ENCODE data around the gene TBC1D4. TPM values are rescaled to one million over a fixed set of nuclear protein-coding genes. Genes with fewer than 3 reads are reported as not detected.

The TBC1D4 gene
- total RNA-seq, 1 donor from 2014 or later: 25.6 TPM

DNA sequence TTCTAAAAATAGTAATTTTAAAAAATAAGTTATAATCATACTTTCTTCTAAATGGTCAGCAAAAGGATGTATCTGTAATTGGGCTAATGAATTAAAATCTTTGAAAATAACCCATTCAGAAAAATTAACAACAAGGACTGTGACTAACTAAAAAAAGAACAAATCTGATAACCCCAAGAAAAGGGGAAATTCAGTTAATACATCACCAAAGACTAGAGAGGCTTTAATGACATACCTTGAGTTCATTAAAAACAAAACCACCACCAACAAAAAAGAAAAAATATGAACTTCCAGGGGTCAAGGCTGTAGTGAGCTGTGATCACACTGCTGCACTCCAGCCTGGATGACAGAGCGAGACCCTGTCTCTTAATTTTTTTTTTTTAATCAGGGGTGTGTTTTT is 121.8 kb downstream of the TBC1D4 start:
- Histone ChIP-seq H3K27ac (ENCODE audit: low read depth, low read length) (peak overlapping the region; percentile 96), H3K79me2 (ENCODE audit: insufficient read depth, low read length) (peaks cover 27% of the 10 kb centered on the region), H4K20me1 (ENCODE audit: insufficient read depth, low read length) (no peaks in the 10 kb centered on the region), H3K4me3 (ENCODE audit: insufficient read depth, low read depth, low read length) (no peak overlapping the region), H3K36me3 (ENCODE audit: insufficient read depth, low read length) (no peaks in the 10 kb centered on the region), H2AFZ (ENCODE audit: low read depth, low read length) (no peak overlapping the region), H3K9me3 (ENCODE audit: insufficient read depth, low read depth, low read length) (no peaks in the 10 kb centered on the region), H3K9ac (ENCODE audit: low read length) (peak overlapping the region; percentile 4), H3K4me2 (ENCODE audit: low read length) (no peak overlapping the region), H3K27me3 (ENCODE audit: insufficient read depth, low read length) (no peaks in the 10 kb centered on the region), H3K4me1 (ENCODE audit: insufficient read depth, low read length) (peaks cover 56% of the 10 kb centered on the region)
- peaks cover 60% of the 10 kb centered on the region for H3K4me1 Mint-ChIP-seq (ENCODE audit: low read depth, unreplicated experiment)
- DNase-seq (ENCODE audit: low read depth) (no peak), FAIRE-seq (no peak)
- no peaks in the 10 kb centered on the region for H3K27me3 Mint-ChIP-seq (ENCODE audit: low read depth, unreplicated experiment)
- TF ChIP-seq, protein P1, sequence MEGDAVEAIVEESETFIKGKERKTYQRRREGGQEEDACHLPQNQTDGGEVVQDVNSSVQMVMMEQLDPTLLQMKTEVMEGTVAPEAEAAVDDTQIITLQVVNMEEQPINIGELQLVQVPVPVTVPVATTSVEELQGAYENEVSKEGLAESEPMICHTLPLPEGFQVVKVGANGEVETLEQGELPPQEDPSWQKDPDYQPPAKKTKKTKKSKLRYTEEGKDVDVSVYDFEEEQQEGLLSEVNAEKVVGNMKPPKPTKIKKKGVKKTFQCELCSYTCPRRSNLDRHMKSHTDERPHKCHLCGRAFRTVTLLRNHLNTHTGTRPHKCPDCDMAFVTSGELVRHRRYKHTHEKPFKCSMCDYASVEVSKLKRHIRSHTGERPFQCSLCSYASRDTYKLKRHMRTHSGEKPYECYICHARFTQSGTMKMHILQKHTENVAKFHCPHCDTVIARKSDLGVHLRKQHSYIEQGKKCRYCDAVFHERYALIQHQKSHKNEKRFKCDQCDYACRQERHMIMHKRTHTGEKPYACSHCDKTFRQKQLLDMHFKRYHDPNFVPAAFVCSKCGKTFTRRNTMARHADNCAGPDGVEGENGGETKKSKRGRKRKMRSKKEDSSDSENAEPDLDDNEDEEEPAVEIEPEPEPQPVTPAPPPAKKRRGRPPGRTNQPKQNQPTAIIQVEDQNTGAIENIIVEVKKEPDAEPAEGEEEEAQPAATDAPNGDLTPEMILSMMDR (IDR thresholded peaks at IDR 0.05; ENCODE audit: insufficient read depth, low read depth, low read length): no peak
- no peak for TF ChIP-seq EZH2 (IDR thresholded peaks at IDR 0.05; ENCODE audit: insufficient read depth, low read length)
- H3K9me3 Mint-ChIP-seq (ENCODE audit: unreplicated experiment): no peaks in the 10 kb centered on the region
- no peak overlapping the region for H3K4me3 Mint-ChIP-seq (ENCODE audit: unreplicated experiment)
- H3K27ac Mint-ChIP-seq (ENCODE audit: unreplicated experiment): peak overlapping the region; percentile 81
- H3K36me3 Mint-ChIP-seq (ENCODE audit: low read depth, unreplicated experiment): peaks cover under 1% of the 10 kb centered on the region

GRCh38 chr13:75359266-75359665 is 122.7 kb downstream of the TBC1D4 start:
- Histone ChIP-seq H3K27ac (ENCODE audit: low read depth, low read length) (peak overlapping the region; percentile 96), H3K4me2 (ENCODE audit: low read length) (peak overlapping the region; percentile 42), H2AFZ (ENCODE audit: low read depth, low read length) (no peak overlapping the region), H3K79me2 (ENCODE audit: insufficient read depth, low read length) (peaks cover 25% of the 10 kb centered on the region), H3K27me3 (ENCODE audit: insufficient read depth, low read length) (no peaks in the 10 kb centered on the region), H3K36me3 (ENCODE audit: insufficient read depth, low read length) (no peaks in the 10 kb centered on the region), H3K9me3 (ENCODE audit: insufficient read depth, low read depth, low read length) (no peaks in the 10 kb centered on the region), H3K4me1 (ENCODE audit: insufficient read depth, low read length) (peaks cover 50% of the 10 kb centered on the region), H3K4me3 (ENCODE audit: insufficient read depth, low read depth, low read length) (no peak overlapping the region), H4K20me1 (ENCODE audit: insufficient read depth, low read length) (no peaks in the 10 kb centered on the region), H3K9ac (ENCODE audit: low read length) (peak overlapping the region; percentile 65)
- H3K9me3 Mint-ChIP-seq (ENCODE audit: unreplicated experiment): no peaks in the 10 kb centered on the region
- H3K4me1 Mint-ChIP-seq (ENCODE audit: low read depth, unreplicated experiment): peaks cover 56% of the 10 kb centered on the region
- H3K36me3 Mint-ChIP-seq (ENCODE audit: low read depth, unreplicated experiment): peaks cover 3% of the 10 kb centered on the region
- peak; percentile 97 for DNase-seq (ENCODE audit: low read depth)
- FAIRE-seq: peak; percentile 93
- no peaks in the 10 kb centered on the region for H3K27me3 Mint-ChIP-seq (ENCODE audit: low read depth, unreplicated experiment)
- H3K27ac Mint-ChIP-seq (ENCODE audit: unreplicated experiment): peak overlapping the region; percentile 91
- H3K4me3 Mint-ChIP-seq (ENCODE audit: unreplicated experiment): no peak overlapping the region
- TF ChIP-seq, protein P1 (IDR thresholded peaks at IDR 0.05; ENCODE audit: insufficient read depth, low read depth, low read length): no peak
- TF ChIP-seq EZH2 (IDR thresholded peaks at IDR 0.05; ENCODE audit: insufficient read depth, low read length): no peak

DNA sequence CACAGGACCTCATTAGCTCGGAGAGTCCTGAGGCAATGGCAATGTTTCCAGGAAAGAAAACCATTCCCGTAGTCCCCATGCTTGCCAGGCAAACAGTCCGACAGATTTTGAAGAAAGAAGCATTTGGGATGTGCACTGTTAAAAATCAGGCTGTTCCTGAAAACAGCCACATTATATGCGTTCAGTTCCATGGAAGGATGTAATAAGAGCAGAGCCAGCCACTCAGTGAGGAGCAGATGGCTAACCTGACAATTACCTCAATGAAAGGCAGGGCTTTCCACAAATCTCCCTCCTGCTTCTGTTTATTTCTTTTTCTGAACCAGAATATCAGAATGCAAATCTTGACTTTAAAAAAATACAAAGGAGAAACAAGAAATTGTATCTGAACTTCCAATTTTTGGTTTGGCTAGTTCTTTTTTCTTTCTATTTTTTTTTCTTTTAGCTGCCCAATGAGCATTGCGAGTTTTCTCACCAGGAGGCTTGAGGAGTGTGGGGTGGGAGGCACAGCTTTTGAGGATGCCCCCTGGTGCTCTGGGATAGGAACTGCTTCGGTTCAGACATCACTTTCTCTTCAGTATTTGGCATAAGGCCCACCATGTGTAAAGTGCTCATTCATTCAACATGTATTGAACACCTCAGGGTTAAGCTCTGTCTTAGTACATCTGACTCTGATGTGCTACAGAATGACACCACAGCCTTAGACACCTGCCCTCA is 124.2 kb downstream of the TBC1D4 start:
- Histone ChIP-seq H3K36me3 (ENCODE audit: insufficient read depth, low read length) (no peaks in the 10 kb centered on the region), H4K20me1 (ENCODE audit: insufficient read depth, low read length) (no peaks in the 10 kb centered on the region), H3K27me3 (ENCODE audit: insufficient read depth, low read length) (no peaks in the 10 kb centered on the region), H3K9me3 (ENCODE audit: insufficient read depth, low read depth, low read length) (no peaks in the 10 kb centered on the region), H3K79me2 (ENCODE audit: insufficient read depth, low read length) (peaks cover 11% of the 10 kb centered on the region), H3K4me2 (ENCODE audit: low read length) (no peak overlapping the region), H2AFZ (ENCODE audit: low read depth, low read length) (no peak overlapping the region), H3K27ac (ENCODE audit: low read depth, low read length) (peak overlapping the region; percentile 96), H3K4me3 (ENCODE audit: insufficient read depth, low read depth, low read length) (no peak overlapping the region), H3K4me1 (ENCODE audit: insufficient read depth, low read length) (peaks cover 42% of the 10 kb centered on the region), H3K9ac (ENCODE audit: low read length) (no peak overlapping the region)
- peaks cover 3% of the 10 kb centered on the region for H3K36me3 Mint-ChIP-seq (ENCODE audit: low read depth, unreplicated experiment)
- H3K27me3 Mint-ChIP-seq (ENCODE audit: low read depth, unreplicated experiment): no peaks in the 10 kb centered on the region
- TF ChIP-seq, protein P1 (IDR thresholded peaks at IDR 0.05; ENCODE audit: insufficient read depth, low read depth, low read length): peak; percentile 58
- TF ChIP-seq EZH2 (IDR thresholded peaks at IDR 0.05; ENCODE audit: insufficient read depth, low read length): no peak
- peaks cover 49% of the 10 kb centered on the region for H3K4me1 Mint-ChIP-seq (ENCODE audit: low read depth, unreplicated experiment)
- no peaks in the 10 kb centered on the region for H3K9me3 Mint-ChIP-seq (ENCODE audit: unreplicated experiment)
- peak; percentile 56 for DNase-seq (ENCODE audit: low read depth)
- H3K27ac Mint-ChIP-seq (ENCODE audit: unreplicated experiment): peak overlapping the region; percentile 86
- FAIRE-seq: no peak
- H3K4me3 Mint-ChIP-seq (ENCODE audit: unreplicated experiment): no peak overlapping the region

Measured in astrocyte (in vitro differentiated cells and primary cell).